HepG2 (cell line): Measurements from ENCODE around the gene BRSK2. TPM values are rescaled to one million over a fixed set of nuclear protein-coding genes. Genes with fewer than 3 reads are reported as not detected.

Experiments used
- ATAC-seq: fragments of 200-7000 bp; cut with Tn5 transposase; 3 replicates; pipeline ENCODE4 v1.9.1; 2020; ENCODE audit warnings: mild to moderate bottlenecking, moderate library complexity
- BruUV-seq: library from RNA; stranded (reverse); fragments of 400-500 nt; replicated peaks from 2 replicates; lab custom pipeline; 2021; lab: Mats Ljungman, UMichigan
- CTCF ChIA-PET: fragments of 300-600 bp; formaldehyde crosslinking; extraction: SDS; loops from one replicate; lab custom pipeline; 2021; ENCODE audit warnings: low total read pairs, inconsistent platforms, low intra/inter-chr PET ratio; lab: Yijun Ruan, JAX
- POLR2A ChIA-PET: fragments of 350-600 bp; sonication (Branson Sonifier 250); formaldehyde crosslinking; loops from one replicate; lab custom pipeline; 2020; ENCODE audit warnings: antibody characterized with exemption, inconsistent platforms; lab: Yijun Ruan, JAX
- DNase-seq: peaks from one replicate; pipeline ENCODE4 v3.0.0-alpha.2; 2015; ENCODE audit warnings: low spot score
- FAIRE-seq: peaks from 3 replicates; lab custom pipeline; 2011; peaks lifted over from hg19 to GRCh38; lab: Jason Lieb, UNC
- H2AFZ ChIP-seq: one replicate; pipeline ENCODE4 v1.6.1; 2011; ENCODE audit warnings: low read length, inconsistent platforms
- H3K27ac ChIP-seq: fragments of 300-600 bp; 3 replicates; pipeline ENCODE4 v1.8.0; 2011; ENCODE audit warnings: mixed run types, mild to moderate bottlenecking, mixed read lengths, low read length, inconsistent platforms; ENCODE audit not compliant: insufficient read depth; ENCODE audit errors: extremely low read length
- H3K27me3 ChIP-seq, 2 experiments: fragments of 200-600 bp in 1 of 2; 2 replicates in 1 of 2; 3 replicates in 1 of 2; pipeline versions ENCODE4 v1.6.0 to v1.8.0; 2011; ENCODE audit warnings: low read length in 2 of 2, mild to moderate bottlenecking in 2 of 2, moderate library complexity in 2 of 2, inconsistent platforms in 1 of 2; ENCODE audit not compliant: insufficient read depth in 2 of 2, control insufficient read depth in 1 of 2
- H3K36me3 ChIP-seq, 2 experiments: fragments of 200-600 bp in 1 of 2; replicated peaks in 1 of 2; 2 replicates in 1 of 2; 3 replicates in 1 of 2; pipeline versions ENCODE4 v1.5.1 to v1.8.0; 2011; ENCODE audit warnings: low read length in 2 of 2, inconsistent platforms in 1 of 2; ENCODE audit not compliant: insufficient read depth in 2 of 2, control insufficient read depth in 1 of 2
- H3K4me1 ChIP-seq: 2 replicates; pipeline ENCODE4 v1.5.1; 2012; ENCODE audit warnings: low read length, inconsistent platforms; ENCODE audit not compliant: insufficient read depth
- H3K4me2 ChIP-seq: 2 replicates; pipeline ENCODE4 v1.6.0; 2011; ENCODE audit warnings: low read depth, low read length, inconsistent platforms
- H3K4me3 ChIP-seq, 3 experiments: fragments of 200-600 bp in 1 of 3; sonication (generic), shearing (Covaris generic) in 1 of 3; replicated peaks in 1 of 3; 2 replicates each; pipeline ENCODE4 v1.5.1; 2011 to 2016; ENCODE audit warnings: low read length in 3 of 3, inconsistent platforms in 2 of 3, low read depth in 2 of 3, mild to moderate bottlenecking in 2 of 3, control low read depth in 1 of 3, mixed read lengths in 1 of 3; ENCODE audit not compliant: insufficient read depth in 1 of 3
- H3K79me2 ChIP-seq: one replicate; pipeline ENCODE4 v1.6.1; 2011; ENCODE audit warnings: low read length, inconsistent platforms; ENCODE audit not compliant: insufficient read depth
- H3K9ac ChIP-seq: 2 replicates; pipeline ENCODE4 v1.6.0; 2011; ENCODE audit warnings: mild to moderate bottlenecking, low read depth, low read length, inconsistent platforms; ENCODE audit not compliant: insufficient read depth
- H3K9me3 ChIP-seq: 2 replicates; pipeline ENCODE4 v1.5.1; 2012; ENCODE audit warnings: mild to moderate bottlenecking, low read length
- H4K20me1 ChIP-seq: 2 replicates; pipeline ENCODE4 v1.6.0; 2011; ENCODE audit warnings: inconsistent platforms, mild to moderate bottlenecking, low read length, moderate library complexity; ENCODE audit not compliant: insufficient read depth
- CEBPZ ChIP-seq: IDR thresholded peaks from 2 replicates; pipeline ENCODE4 v1.6.1; 2012; ENCODE audit warnings: low read length, improper control_type of control experiment
- DNMT3B ChIP-seq: conservative IDR thresholded peaks from 2 replicates; pipeline ENCODE4 v1.6.1; 2016; ENCODE audit warnings: missing biosample characterization, control low read depth
- HNRNPK ChIP-seq: fragments of 200-400 bp; formaldehyde crosslinking; IDR thresholded peaks from 2 replicates; pipeline ENCODE4 v1.6.1; 2018; ENCODE audit warnings: low read length, low read depth, moderate library complexity, mild to moderate bottlenecking; ENCODE audit not compliant: poor library complexity, severe bottlenecking
- JDP2 ChIP-seq: sonication (generic); formaldehyde crosslinking; IDR thresholded peaks from 2 replicates; pipeline ENCODE4 v1.8.1; 2022; ENCODE audit warnings: missing genetic modification reagents, borderline replicate concordance
- MZF1 ChIP-seq: sonication (generic); formaldehyde crosslinking; IDR thresholded peaks from 2 replicates; pipeline ENCODE4 v1.8.1; 2023; ENCODE audit warnings: mild to moderate bottlenecking, missing genetic modification reagents, borderline replicate concordance
- PHF20 ChIP-seq: sonication (generic); formaldehyde crosslinking; IDR thresholded peaks from 2 replicates; pipeline ENCODE4 v1.5.0; 2020; ENCODE audit warnings: mild to moderate bottlenecking, missing genetic modification reagents
- TBX3 ChIP-seq: fragments of 450-650 bp; IDR thresholded peaks from 2 replicates; pipeline ENCODE4 v1.6.1; 2017; ENCODE audit warnings: antibody characterized with exemption, mild to moderate bottlenecking, inconsistent platforms, borderline replicate concordance
- ZNF83 ChIP-seq: sonication (generic); formaldehyde crosslinking; IDR thresholded peaks from 2 replicates; pipeline ENCODE4 v1.4.0; 2020; ENCODE audit warnings: missing genetic modification reagents, mild to moderate bottlenecking, borderline replicate concordance
- WGBS: methylation state at CpG from one replicate; pipeline ENCODE4 v1.1.6; 2017; ENCODE audit warnings: low lambda C conversion rate; 5-methylcytosine and 5-hydroxymethylcytosine counted together
- in situ Hi-C: cut with HindIII; loops from 2 replicates; pipeline ENCODE4 v1.10.0; 2017; ENCODE audit warnings: low pct_unique_long_range_greater_than_20kb; ENCODE audit not compliant: extremely low pct_ligation_motif_present
- intact Hi-C: fragments of 100-400 bp; cut with micrococcal nuclease; formaldehyde crosslinking; loops from one replicate; pipeline ENCODE4 v1.10.0; 2022; ENCODE audit not compliant: unreplicated experiment
- polyA plus RNA-seq, 8 experiments: library from polyadenylated mRNA; depleted of rRNA in 3 of 8; stranded (reverse) in 7 of 8; unstranded in 1 of 8; fragments of >200 nt; fragmentation: Illumina TruSeq in 4 of 8; extraction: Trizol in 4 of 8; gene quantifications; 2 replicates each; pipeline versions ENCODE4 v1.2.1 to v1.2.3, GENCODE V29; 2011 to 2016; ENCODE audit warnings: low read depth in 4 of 8, missing spikeins in 1 of 8, mixed read lengths in 1 of 8; ENCODE audit not compliant: insufficient read depth in 1 of 8
- total RNA-seq, 5 experiments: library from RNA; depleted of rRNA; stranded (reverse); fragments of >200 nt; fragmentation: Illumina TruSeq; extraction: Trizol; gene quantifications; 2 replicates each; pipeline ENCODE4 v1.2.3, GENCODE V29; 2016; ENCODE audit warnings: low read depth in 1 of 5
- TF ChIP-seq, protein P1 (sequence below): sonication (generic); formaldehyde crosslinking; IDR thresholded peaks from 2 replicates; pipeline ENCODE4 v1.4.0; 2020; ENCODE audit warnings: missing genetic modification reagents

BRSK2 gene
- total and polyA plus RNA-seq, 2 of the 13 experiments (the other 11 are each of a cell fraction or from before 2014, with no cell fraction given): 0.74 to 1.1 TPM

GRCh38 chr11:1459219-1459575 lies 69.5 kb downstream of the BRSK2 start:
- H4K20me1 ChIP-seq: no peaks in the 10 kb centered on the region
- no peak overlapping the region for H3K4me2 ChIP-seq
- peaks cover 1 to 11% of the 10 kb centered on the region in 2 experiments; a peak in 2 of 5 replicates for H3K27me3 ChIP-seq
- in situ Hi-C loops: no loop called here
- ATAC-seq (peak; percentile 2; the same call in 1 of the 3 replicates), DNase-seq (no peak), FAIRE-seq (no peak)
- no peak overlapping the region for H3K4me3 ChIP-seq
- intact Hi-C loops: no loop called here
- no peak overlapping the region for H3K9ac ChIP-seq
- H3K79me2 ChIP-seq: no peaks in the 10 kb centered on the region
- no peaks in the 10 kb centered on the region for H3K4me1 ChIP-seq
- no TSS peak for BruUV-seq
- no peaks in the 10 kb centered on the region for H3K36me3 ChIP-seq
- POLR2A ChIA-PET: no interaction called here
- TF ChIP-seq JDP2 (CRISPR knock-in tag) (no peak), MZF1 (CRISPR knock-in tag) (no peak)
- no peak overlapping the region for H2AFZ ChIP-seq
- no peak overlapping the region for H3K27ac ChIP-seq
- H3K9me3 ChIP-seq: peaks cover 7% of the 10 kb centered on the region; the same call in 1 of the 2 replicates
- WGBS: 44% methylated on average over 9 of the region's 14 CpGs
- CTCF ChIA-PET: no interaction called here

DNA sequence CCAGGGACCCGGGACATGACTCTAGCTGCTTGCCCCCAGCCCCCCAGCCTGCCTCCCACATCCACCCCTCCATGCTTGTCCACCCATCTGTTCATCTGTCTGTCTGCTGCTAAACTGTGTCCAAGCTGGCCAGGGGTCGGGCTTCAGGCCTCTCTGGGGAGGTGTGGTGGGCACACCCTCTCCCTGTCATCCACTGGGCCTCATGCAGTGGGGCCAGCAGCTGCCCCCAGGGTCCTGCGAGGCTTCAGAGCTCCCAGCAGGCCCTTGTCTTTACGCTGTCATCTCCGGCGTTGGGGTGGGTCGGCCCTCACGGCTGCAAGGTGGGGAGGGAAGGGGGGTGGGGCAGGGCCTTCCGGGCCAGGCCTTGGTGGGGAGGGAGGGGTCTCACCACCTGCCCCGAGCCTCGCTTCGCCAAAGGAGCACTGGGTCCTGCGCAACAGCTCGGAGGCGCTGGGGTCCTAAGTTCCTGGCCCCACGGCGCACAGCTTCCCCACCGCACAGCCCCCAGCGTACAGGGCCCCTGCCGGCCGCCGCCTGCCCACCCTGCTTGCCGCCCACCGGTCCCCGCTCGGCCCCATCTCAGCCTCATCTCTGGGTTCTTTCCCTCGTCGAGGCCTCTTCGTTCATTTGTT lies 70.1 kb downstream of the BRSK2 start:
- FAIRE-seq (no peak), ATAC-seq (no peak), DNase-seq (no peak)
- ChIA-PET CTCF (no interaction called here), POLR2A (no interaction called here)
- H3K9ac ChIP-seq: no peak overlapping the region
- no peaks in the 10 kb centered on the region for H3K79me2 ChIP-seq
- H3K27me3 ChIP-seq: peaks cover 1 to 7% of the 10 kb centered on the region in 2 experiments; a peak in 1 of 5 replicates
- no peaks in the 10 kb centered on the region for H3K4me1 ChIP-seq
- no TSS peak for BruUV-seq
- no peak overlapping the region for H3K4me2 ChIP-seq
- in situ Hi-C loops (no loop called here), intact Hi-C loops (no loop called here)
- 31% methylated on average over 15 of the region's 29 CpGs for WGBS
- H4K20me1 ChIP-seq: no peaks in the 10 kb centered on the region
- H3K36me3 ChIP-seq: no peaks in the 10 kb centered on the region
- H3K4me3 ChIP-seq: no peak overlapping the region
- H3K9me3 ChIP-seq: peaks cover 7% of the 10 kb centered on the region; the same call in 1 of the 2 replicates
- no peak overlapping the region for H3K27ac ChIP-seq
- TF ChIP-seq TBX3: no peak
- no peak for TF ChIP-seq HNRNPK
- no peak for TF ChIP-seq ZNF83 (CRISPR knock-in tag)
- no peak for TF ChIP-seq DNMT3B
- no peak for TF ChIP-seq PHF20 (CRISPR knock-in tag)
- TF ChIP-seq, protein P1, sequence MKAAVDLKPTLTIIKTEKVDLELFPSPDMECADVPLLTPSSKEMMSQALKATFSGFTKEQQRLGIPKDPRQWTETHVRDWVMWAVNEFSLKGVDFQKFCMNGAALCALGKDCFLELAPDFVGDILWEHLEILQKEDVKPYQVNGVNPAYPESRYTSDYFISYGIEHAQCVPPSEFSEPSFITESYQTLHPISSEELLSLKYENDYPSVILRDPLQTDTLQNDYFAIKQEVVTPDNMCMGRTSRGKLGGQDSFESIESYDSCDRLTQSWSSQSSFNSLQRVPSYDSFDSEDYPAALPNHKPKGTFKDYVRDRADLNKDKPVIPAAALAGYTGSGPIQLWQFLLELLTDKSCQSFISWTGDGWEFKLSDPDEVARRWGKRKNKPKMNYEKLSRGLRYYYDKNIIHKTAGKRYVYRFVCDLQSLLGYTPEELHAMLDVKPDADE: no peak
- no peak for TF ChIP-seq CEBPZ
- no peak overlapping the region for H2AFZ ChIP-seq
